ENCODE data around the gene TOM1L2. TPM values are rescaled to one million over a fixed set of nuclear protein-coding genes. Genes with fewer than 3 reads are reported as not detected.

TOM1L2 gene
- total and polyA plus RNA-seq, 11 donors = 122 to 345 (median 247) TPM

DNA sequence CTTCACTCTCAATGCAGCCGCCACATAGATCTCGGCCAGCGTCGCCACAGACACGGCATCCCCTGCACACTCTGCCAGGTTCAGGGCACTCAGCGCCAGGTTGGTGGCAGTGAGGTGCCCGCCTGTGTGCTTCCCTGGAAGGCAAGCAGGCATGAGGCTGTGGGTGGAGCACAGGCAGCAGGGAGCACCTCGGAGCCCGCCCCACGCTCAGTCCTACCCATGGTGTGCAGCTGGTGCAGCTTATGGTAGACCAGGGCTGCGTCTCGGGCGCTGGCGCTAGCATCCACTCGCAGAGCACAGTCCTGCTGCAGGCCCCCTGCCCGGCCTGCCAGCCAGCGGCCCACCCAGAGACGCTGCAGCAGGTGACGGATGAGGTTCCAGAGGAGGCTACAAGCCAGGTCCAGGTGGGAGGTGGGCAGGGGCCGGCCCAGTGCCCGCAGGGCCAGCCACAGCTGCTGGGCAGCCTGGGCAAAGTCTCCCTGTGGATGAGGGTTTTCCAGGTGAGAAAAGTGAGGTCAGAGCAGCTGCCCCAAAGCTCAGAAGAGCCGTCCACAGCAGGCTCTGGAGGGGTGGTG, 155.9 kb downstream of the TOM1L2 start:
- intact Hi-C loops (cut with DNase I) = loop anchor here in 3 of 10 donors (10.0 kb wide), 3 partner anchors 98 to 218 kb away; partner anchors contain the start of genes ATPAF2 (in 2 of the 3) and GID4 (in 2 of the 3)
- Histone ChIP-seq H3K9me3 (no peaks in the 10 kb centered on the region), H3K4me3 (no peak overlapping the region), H3K36me3 (peaks cover 0 to 85% (median 36%) of the 10 kb centered on the region in 9 donors), H3K27ac (peak overlapping the region in 3 of 12 donors; percentile 7 to 88 (median 81)), H3K27me3 (no peaks in the 10 kb centered on the region), H3K4me1 (peaks cover 6 to 79% (median 35%) of the 10 kb centered on the region in 12 donors)
- ATAC-seq (no peak), DNase-seq (no peak)
- TF ChIP-seq, protein P1, sequence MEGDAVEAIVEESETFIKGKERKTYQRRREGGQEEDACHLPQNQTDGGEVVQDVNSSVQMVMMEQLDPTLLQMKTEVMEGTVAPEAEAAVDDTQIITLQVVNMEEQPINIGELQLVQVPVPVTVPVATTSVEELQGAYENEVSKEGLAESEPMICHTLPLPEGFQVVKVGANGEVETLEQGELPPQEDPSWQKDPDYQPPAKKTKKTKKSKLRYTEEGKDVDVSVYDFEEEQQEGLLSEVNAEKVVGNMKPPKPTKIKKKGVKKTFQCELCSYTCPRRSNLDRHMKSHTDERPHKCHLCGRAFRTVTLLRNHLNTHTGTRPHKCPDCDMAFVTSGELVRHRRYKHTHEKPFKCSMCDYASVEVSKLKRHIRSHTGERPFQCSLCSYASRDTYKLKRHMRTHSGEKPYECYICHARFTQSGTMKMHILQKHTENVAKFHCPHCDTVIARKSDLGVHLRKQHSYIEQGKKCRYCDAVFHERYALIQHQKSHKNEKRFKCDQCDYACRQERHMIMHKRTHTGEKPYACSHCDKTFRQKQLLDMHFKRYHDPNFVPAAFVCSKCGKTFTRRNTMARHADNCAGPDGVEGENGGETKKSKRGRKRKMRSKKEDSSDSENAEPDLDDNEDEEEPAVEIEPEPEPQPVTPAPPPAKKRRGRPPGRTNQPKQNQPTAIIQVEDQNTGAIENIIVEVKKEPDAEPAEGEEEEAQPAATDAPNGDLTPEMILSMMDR (IDR thresholded peaks at IDR 0.05) = no peak
- TF ChIP-seq POLR2A (IDR thresholded peaks at IDR 0.05) = no peak
- WGBS, 4 donors = 80 to 95% (median 83%) methylated on average over 11 to 22 of the region's 22 CpGs

DNA sequence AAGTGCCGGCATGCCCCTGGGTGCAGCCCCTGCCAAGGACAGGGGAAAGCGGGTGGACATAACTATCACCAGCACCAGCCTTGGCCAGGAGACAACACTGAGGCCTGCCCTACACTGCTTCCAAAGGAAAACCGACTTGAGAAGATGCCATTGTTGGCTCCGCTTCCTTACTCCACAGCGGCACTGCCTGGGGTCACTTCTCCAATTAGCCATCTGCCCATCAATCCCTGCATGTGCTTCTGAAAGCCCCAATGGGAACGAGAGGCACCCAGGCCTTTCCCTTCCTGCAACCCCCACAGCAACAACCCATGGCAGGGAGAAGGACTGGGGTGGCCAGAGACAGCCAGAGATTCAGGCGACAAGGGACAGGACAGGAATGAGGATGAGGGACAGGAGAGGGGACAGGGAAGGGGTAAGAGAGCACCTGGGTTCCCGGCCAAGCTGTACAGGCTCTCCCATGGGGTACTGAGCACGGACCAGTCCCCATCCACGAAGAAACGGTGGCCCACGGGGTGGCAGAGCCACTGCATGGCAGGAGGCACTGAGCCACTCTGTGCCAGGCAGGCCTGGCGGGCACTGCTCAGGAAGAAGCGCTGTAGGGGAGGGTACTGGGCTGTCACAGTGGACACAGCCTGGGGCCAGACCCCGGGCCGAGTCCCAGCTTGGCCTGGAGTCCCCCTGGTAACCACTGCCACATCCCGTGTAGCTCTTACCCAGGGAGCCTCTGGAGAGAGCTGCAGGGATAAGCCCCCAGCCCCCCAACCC, 156.6 kb downstream of the TOM1L2 start:
- Histone ChIP-seq H3K27me3 (no peaks in the 10 kb centered on the region), H3K27ac (peak overlapping the region in 11 of 12 donors; percentile 42 to 88 (median 70)), H3K9me3 (no peaks in the 10 kb centered on the region), H3K36me3 (peaks cover 0 to 91% (median 39%) of the 10 kb centered on the region in 9 donors), H3K4me1 (peaks cover 6 to 79% (median 36%) of the 10 kb centered on the region in 12 donors), H3K4me3 (no peak overlapping the region)
- intact Hi-C loops (cut with DNase I) = loop anchor here in 4 of 10 donors (2.0 to 10.0 kb wide), 4 partner anchors 99 to 219 kb away; partner anchors contain the start of genes ATPAF2 (in 2 of the 4) and GID4 (in 2 of the 4)
- ATAC-seq (peak; percentile 0 to 12 (median 2)), DNase-seq (no peak)
- WGBS, 4 donors = 58 to 64% (median 62%) methylated on average over 16 to 17 of the region's 17 CpGs
- TF ChIP-seq POLR2A (IDR thresholded peaks at IDR 0.05) = no peak
- TF ChIP-seq, protein P1 (IDR thresholded peaks at IDR 0.05) = no peak

DNA sequence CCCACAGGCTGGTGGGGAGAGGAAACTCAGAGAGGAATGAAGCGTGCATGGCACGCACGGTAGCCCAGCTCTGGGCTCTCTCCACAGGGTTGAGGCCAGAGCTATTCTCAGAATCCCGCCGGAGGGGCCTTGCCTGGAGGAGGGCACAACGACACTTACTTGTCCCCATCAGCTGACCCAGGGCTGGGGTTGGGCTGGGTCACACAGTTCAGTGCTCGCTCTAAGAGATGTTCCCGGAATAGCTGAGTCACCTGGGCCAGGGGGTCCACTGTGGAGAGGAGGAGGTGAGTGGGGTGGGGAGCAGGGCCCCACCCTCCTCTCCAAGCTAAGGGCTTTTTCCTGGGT, 157.2 kb downstream of the TOM1L2 start:
- Histone ChIP-seq H3K9me3 (no peaks in the 10 kb centered on the region), H3K27ac (peak overlapping the region in 11 of 12 donors; percentile 48 to 88 (median 70)), H3K36me3 (peaks cover 0 to 89% (median 37%) of the 10 kb centered on the region in 9 donors), H3K4me3 (no peak overlapping the region), H3K4me1 (peaks cover 11 to 80% (median 36%) of the 10 kb centered on the region in 12 donors), H3K27me3 (no peaks in the 10 kb centered on the region)
- DNase-seq = peak in 4 of 5 donors; percentile 68 to 84 (median 76)
- 48 to 52% (median 50%) methylated on average over 8 of the region's 8 CpGs for WGBS, 4 donors
- TF ChIP-seq POLR2A (IDR thresholded peaks at IDR 0.05) = no peak
- TF ChIP-seq, protein P1 (IDR thresholded peaks at IDR 0.05) = no peak
- intact Hi-C loops (cut with DNase I) = loop anchor here in 4 of 10 donors (2.0 to 10.0 kb wide), 4 partner anchors 100 to 220 kb away; partner anchors contain the start of genes ATPAF2 (in 2 of the 4) and GID4 (in 2 of the 4)
- ATAC-seq = peak; percentile 59 to 77 (median 66)

Measured in heart left ventricle (tissue), 16 donors.